ENCODE data around the gene GLS.

- TF ChIP-seq CTCF (conservative IDR thresholded peaks at IDR 0.05 in 1 of 2, IDR thresholded peaks at IDR 0.05 in 1 of 2; ENCODE audit: extremely low read depth in 1 of 2, insufficient read depth in 1 of 2, low read depth in 1 of 2, low read length in 2 of 2) = no peak
- no peak for TF ChIP-seq EZH2 (IDR thresholded peaks at IDR 0.05; ENCODE audit: borderline replicate concordance, low read length)
Observed at GRCh38 chr2:190881598-190882410, 1.2 kb downstream of the GLS start.
